GM21576 (cell line): Measurements from ENCODE around the gene CYP27C1.

Experiments used
- ATAC-seq: cut with Tn5 transposase; IDR thresholded peaks from one replicate; pipeline ENCODE4 v1.9.1; 2021; ENCODE audit warnings: mild to moderate bottlenecking, moderate library complexity; ENCODE audit not compliant: unreplicated experiment

The CYP27C1 gene

GRCh38 chr2:127155028-127155581 lies 65.0 kb downstream of the CYP27C1 start:
- no peak for ATAC-seq

DNA sequence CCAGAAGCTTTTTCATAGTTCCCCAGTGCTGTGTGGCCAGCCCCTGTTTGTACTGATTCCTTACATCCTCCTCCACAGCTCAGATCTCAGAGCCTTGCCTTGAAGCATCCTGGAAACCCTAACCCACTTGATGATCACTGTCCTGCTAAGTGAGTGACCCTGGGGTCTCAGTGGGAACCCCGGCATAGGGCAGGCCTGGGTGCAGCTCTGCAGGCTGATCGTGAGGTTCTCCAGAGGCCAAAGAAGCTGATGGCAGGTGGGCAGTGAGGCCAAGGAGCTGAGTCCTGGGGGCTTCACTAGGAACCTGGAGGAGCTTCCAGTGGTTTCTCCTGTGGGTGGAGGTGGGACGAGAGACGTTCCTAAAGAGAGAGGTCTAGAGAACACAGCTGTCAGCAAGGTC lies 65.7 kb downstream of the CYP27C1 start:
- no peak for ATAC-seq

DNA sequence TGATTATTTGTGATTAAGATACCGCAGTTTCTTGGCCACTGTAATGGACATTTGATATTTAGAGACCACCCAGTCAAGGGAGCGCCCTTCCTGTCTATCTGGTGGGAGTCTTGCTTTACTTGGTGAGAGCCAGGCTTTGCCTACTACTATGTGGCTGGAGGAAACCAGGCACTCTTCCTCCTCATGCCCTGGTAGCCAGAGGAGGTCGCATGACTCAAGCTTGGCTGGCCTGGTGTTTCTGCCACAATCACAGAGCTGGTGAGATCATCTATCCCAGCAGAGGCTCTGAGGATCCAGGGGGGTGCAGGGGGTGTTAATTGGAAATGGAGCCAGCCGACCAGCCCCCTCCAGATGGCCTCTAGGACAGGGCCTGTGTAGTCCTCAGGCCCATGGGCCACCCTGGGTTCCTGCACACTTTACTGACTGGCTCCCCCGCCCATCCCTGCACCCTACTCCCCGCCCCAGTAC lies 66.4 kb downstream of the CYP27C1 start:
- no peak for ATAC-seq

- no peak for ATAC-seq
These were observed 69.1 kb downstream of the CYP27C1 start for GRCh38 chr2:127150996-127151395.

- ATAC-seq = no peak
These were observed 70.7 kb downstream of the CYP27C1 start for GRCh38 chr2:127149384-127149783.

DNA sequence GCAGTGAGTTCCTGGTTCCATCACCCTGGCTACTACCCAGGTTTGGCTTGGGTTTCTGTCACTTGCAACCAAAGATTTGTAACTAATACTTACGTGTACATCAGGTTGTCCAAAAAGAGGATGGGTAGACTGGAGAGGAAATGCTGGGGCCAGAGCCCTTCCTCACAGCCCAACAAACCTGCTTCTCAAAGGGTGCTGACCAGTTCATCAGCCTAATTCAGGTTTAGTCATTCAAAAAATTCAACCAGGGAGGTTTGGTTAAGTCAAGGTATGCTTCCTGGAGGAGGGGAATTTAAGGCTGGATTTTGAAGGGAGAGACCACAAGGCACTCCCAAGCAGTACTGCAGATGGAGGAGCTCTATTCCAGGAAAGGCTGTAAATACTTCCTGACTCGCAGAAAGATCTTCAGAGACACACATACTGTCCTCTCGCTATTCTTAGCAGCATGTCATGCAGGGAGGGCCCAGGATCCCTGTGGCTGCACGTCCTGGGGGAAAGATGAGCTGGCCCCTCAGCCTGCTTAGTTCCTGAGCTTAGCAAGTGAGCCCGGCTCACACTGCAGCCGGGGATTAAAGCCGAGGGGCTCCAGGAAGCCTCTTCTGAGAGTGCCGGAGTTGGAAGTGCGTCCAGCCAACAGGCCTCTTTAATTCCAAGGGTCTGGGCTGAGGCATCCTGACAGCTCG lies 73.1 kb downstream of the CYP27C1 start:
- ATAC-seq = no peak

- ATAC-seq = no peak
These were observed 73.9 kb downstream of the CYP27C1 start for GRCh38 chr2:127146071-127146725.

- no peak for ATAC-seq
These were observed 74.7 kb downstream of the CYP27C1 start for GRCh38 chr2:127145280-127145895.

DNA sequence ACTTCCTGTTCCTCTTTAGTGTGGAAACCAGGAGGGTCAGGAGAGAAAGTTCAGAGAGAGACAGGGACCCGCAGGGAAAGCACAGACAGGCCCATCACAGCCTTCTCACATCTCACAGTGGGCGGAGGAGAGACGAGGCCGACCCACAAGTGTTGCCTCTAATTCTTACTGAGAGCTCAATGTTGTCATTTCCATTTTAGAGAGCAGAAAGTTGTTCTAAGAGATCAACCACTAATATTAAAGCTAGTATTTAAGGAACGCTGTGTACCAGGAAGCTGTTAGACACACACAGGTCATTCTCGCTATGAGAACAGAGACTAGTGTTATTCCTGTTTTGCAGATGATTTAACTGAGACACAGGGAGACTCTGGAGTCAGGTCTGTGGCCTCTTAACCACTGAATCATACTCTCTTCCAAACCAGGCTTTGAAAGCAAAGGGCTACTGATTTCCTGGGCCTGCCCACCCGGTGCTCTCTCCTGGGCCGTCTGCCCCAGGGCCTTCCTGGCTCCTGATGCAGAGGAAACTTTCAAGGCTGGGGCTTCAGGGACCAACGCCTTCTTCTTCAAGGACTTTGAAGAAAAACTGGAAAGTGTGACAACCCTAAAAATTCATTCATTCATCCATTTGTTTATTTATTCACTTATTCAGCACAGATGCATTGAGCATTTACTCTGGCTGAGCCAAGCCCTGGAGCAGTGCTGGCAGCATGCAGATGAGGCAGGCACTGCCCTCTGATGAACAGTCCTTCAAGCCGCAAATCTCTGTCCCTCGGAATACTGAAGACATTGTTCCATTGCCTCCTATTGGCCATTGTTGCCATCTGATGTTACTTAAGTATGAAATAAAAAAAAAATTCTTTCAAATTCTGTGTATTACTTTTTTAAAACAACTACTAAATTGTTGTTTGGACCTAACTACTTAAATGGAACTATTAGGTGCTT lies 76.0 kb downstream of the CYP27C1 start:
- ATAC-seq = no peak

DNA sequence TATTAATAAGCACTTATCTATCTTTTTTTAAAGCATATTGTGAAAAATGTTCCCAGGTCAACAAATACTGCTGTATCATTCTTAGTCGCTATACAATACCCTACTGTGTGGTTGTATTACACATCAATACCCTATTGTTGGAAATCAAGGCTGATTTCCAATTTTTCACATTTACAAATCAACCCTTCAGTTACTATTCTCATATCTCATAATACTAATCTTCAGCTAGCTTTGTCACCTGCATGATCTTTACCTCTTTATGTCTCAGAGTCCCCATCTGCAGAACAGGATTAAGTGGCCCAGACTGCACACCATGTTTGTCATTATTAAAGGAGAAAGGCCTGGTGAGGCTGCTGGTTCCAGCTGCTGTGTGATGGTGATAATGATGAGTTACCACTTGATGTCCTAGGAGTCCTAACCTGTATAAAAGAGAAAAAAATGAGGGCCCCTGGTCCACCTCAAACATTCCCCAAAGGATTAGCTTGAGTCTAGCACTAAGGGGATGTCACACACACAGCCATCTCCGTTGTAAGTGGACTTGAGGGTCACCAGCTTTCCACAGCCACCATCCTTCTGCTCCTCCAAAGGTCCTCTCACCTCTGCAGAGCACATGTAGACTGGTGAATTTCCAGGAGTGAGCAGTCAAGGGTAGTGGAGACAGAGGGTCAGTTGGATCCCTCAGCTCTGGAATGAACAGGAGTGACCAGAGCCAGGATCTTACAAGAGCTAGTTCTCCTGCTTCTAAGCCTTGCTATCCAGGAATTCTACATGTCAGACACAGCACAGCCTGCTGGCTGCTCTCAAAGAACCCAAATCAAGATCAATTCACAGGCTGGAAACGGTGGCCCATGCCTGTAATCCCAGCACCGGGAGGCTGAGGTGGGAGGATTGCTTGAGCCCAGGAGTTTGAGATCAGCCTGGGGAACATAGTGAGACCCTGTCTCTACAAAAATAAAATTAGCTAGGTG lies 77.2 kb downstream of the CYP27C1 start:
- ATAC-seq = no peak

DNA sequence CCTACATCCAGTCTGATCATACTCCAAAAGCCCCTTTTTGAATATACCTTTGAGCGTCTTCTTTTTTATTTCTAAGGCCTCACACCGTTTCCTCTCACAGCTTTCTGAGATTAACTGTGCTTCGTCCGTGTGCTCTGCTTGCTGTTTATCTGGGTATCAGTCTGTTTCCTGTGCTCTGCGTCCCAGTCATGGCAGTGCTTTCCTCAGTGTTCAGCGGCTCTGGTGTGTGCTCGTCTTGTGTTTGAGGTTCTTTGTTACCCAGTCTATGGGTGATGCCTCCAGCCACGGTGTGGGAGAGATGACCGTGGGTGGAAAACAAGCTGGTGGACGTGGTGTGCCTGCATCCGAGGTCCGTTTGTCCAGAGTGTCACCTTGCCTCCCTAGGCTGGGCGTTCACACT lies 79.6 kb downstream of the CYP27C1 start:
- no peak for ATAC-seq

DNA sequence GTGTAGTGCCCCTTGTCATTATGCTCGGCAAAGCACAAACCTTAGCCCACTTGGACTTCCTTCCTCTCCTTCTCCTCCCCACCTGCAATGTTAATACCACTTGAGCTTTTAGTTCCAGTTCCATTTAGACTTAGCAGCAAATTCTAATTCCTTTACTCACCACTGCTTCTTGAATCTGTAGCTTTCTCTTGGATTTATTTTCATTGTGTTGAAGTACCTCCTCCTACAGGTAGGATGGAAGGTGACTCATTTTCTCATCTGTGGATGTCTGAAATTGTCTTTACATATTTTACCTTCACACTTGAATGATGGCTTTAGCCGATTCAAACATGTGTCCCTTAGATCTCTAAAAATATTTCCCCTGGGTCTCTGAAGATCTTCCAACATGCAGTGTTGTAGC lies 80.3 kb downstream of the CYP27C1 start:
- no peak for ATAC-seq

DNA sequence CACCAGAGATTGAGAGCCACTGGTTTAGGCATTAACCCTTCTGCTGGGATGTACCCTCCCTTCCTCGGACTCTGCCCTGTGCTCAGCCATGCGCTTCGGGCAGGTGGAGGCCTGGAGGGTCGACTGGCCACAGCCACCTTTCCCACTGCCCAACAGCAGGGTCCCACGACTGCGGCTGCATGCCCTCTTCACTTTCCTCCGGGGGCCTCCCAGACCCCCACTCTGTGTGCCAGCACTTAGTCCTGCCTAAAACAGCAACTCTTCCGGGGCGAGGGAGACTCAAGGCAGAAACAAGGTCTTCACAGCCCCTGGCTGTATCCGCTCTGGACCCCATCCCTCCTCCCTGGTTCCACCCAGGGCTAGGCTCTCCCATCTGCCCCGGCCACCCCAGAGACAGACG lies 81.8 kb downstream of the CYP27C1 start:
- no peak for ATAC-seq

DNA sequence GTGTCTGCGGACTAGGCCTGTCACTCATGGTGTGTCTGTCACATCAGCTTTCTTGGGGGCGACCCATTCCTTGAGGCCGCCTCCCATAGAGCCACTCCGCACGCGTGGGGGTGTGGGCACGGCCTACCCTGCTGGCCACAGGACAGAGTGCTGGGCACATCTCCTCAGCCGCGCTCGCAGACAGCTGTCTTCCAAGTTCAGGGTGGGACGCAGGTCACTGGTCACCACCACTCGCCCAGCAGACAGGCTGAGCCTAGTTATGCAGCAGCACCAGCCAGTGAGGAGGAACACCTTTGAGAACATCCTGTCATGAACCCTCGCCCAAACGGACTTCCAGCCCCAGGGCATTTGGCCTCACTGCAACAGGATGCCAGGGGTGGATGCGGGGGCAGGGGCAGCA lies 82.4 kb downstream of the CYP27C1 start:
- no peak for ATAC-seq

DNA sequence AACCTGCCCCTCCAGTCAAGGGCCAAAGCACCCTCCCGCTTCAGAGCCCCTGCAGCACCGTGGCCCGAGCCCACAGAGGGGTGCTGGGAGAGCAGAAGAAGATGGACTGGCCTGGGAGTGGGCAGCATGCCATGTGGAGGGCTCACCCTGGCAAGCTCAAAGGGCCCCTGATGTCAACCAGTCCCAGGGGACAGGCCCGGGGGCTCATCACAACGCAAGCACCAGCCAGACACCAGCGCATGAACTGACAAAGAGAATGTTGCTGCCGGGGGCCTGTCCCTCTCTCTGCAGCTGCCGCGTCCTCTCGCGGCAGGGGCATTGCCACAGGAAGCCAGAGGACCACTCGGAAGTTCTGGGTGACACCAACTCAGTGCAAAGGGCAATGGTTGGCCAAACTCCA lies 82.9 kb downstream of the CYP27C1 start:
- no peak for ATAC-seq

DNA sequence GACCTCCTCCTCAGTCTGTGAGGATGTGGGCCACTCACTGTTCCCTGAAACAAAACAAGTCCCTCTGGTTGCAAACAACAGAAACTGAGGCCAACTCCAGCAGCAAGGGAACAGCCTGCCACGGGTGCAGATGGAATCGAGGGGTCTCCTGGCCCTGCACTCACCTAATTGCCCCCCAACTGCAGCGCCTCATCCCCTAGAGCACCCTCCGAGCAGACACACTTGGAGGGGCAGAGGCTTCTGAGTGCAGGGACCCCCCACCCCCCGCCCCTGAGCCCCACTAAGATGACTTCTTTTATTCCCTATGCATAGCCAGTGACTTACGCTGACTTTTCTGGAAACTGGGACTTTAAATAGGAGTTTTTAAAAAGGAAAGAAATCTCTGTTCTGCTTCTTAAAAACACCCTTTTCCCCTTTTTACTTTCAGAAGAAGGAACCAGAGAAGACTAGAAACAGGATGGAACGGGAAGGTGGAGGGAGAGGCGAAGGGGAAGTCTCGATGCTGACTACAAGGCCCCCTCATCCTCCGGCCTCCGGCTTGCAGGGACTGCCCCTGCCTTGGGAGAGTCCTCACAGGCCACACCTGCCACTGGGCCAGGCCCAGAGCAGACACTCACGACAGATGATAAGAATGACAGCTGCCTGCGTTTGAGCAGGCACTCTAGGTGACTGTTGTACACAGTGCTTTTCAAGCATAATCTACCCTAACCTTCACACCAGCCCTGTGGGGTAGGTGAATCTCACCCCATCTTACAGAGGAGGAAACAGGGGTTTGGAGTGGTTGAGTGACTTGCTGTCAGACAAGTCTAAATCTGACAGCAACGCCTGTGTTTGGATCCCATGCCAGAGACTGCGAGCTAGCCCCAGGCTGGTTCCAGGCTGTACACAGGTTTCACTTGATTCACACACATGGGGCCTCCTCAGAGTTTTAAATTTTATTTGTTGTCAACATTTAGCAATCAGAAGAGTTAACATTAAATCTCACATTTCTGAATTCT lies 85.0 kb downstream of the CYP27C1 start:
- no peak for ATAC-seq

DNA sequence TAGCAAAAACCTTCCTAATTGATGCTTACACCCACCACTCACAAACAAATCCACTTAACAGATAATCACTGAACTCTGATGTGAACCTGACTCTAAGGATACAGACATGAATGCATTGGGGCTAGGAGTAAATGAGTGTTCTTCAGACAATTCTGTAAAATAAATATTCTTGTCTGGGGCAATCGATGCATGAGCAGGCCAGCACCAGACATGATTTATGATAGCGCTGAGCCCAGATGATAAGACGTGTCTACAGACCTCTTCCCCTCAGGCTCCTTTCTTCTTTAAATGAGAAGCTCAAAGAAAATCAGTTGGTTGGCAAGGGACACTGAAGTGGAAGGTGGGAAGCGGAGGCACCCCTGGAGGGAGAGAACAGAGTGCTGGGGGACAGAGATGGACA lies 85.9 kb downstream of the CYP27C1 start:
- ATAC-seq = no peak
